ENCODE data around the gene SRP9.

GRCh38 chr1:225735252-225736149 is 42.1 kb upstream of the SRP9 start:
- peak in 2 of 6 experiments; percentile 7 to 12 for TF ChIP-seq CTCF (IDR thresholded peaks at IDR 0.05)
- TF ChIP-seq POLR2A (IDR thresholded peaks at IDR 0.05) = no peak
